GM21515 (cell line): ENCODE data around the gene SYT13.

Experiments used
- ATAC-seq: cut with Tn5 transposase; IDR thresholded peaks from one replicate; pipeline ENCODE4 v1.9.1; 2021; ENCODE audit not compliant: unreplicated experiment

The SYT13 gene

GRCh38 chr11:45285930-45286632 lies at the start of gene SYT13:
Gene SYT13 (minus strand): TSS chr11:45286341. CDS start chr11:45286207, 134 bp downstream.
- ATAC-seq = no peak

GRCh38 chr11:45335434-45335833 lies 49.3 kb upstream of the SYT13 start:
- no peak for ATAC-seq

GRCh38 chr11:45334836-45335235 lies 48.7 kb upstream of the SYT13 start:
- no peak for ATAC-seq

- ATAC-seq = no peak
Measured at GRCh38 chr11:45334410-45334809, 48.3 kb upstream of the SYT13 start.

GRCh38 chr11:45333001-45333971 lies 47.1 kb upstream of the SYT13 start:
- ATAC-seq = no peak

- ATAC-seq = no peak
Measured at GRCh38 chr11:45332276-45332934, 46.3 kb upstream of the SYT13 start.

GRCh38 chr11:45331839-45332238 lies 45.7 kb upstream of the SYT13 start:
- no peak for ATAC-seq

- ATAC-seq = no peak
Measured at GRCh38 chr11:45328726-45329125, 42.6 kb upstream of the SYT13 start.

- no peak for ATAC-seq
Measured at GRCh38 chr11:45324459-45324858, 38.3 kb upstream of the SYT13 start.

GRCh38 chr11:45323601-45324249 lies 37.6 kb upstream of the SYT13 start:
- no peak for ATAC-seq

- ATAC-seq = no peak
Measured at GRCh38 chr11:45322891-45323600, 36.9 kb upstream of the SYT13 start.

GRCh38 chr11:45322111-45322705 lies 36.1 kb upstream of the SYT13 start:
- ATAC-seq = no peak

GRCh38 chr11:45321669-45322068 lies 35.5 kb upstream of the SYT13 start:
- ATAC-seq = no peak

- ATAC-seq = no peak
Measured at GRCh38 chr11:45321031-45321595, 35.0 kb upstream of the SYT13 start.

GRCh38 chr11:45320371-45320770 lies 34.2 kb upstream of the SYT13 start:
- no peak for ATAC-seq

- no peak for ATAC-seq
Measured at GRCh38 chr11:45319077-45319476, 32.9 kb upstream of the SYT13 start.

- no peak for ATAC-seq
Measured at GRCh38 chr11:45318516-45318915, 32.4 kb upstream of the SYT13 start.

GRCh38 chr11:45316258-45316657 lies 30.1 kb upstream of the SYT13 start:
- ATAC-seq = no peak

GRCh38 chr11:45314900-45315299 lies 28.8 kb upstream of the SYT13 start:
- no peak for ATAC-seq
